OCI-LY7 (cell line): ENCODE measurements around the gene CHST2. TPM values are rescaled to one million over a fixed set of nuclear protein-coding genes. Genes with fewer than 3 reads are reported as not detected.

Experiments
- BruUV-seq: library from RNA; stranded (reverse); fragments of 400-500 nt; replicated peaks from 2 replicates; lab custom pipeline; 2021; lab: Mats Ljungman, UMichigan
- CTCF ChIA-PET: fragments of 300-600 bp; sonication (Branson Sonifier 250); formaldehyde crosslinking; loops from one replicate; lab custom pipeline; 2022; ENCODE audit warnings: antibody characterized with exemption; ENCODE audit not compliant: unreplicated experiment; lab: Charles Lee
- POLR2A ChIA-PET: fragments of 300-600 bp; sonication (Branson Sonifier 250); formaldehyde crosslinking; loops from one replicate; lab custom pipeline; 2022; ENCODE audit warnings: antibody characterized with exemption; lab: Charles Lee
- DNase-seq: peaks from one replicate; pipeline ENCODE4 v3.0.0-alpha.2; 2015; ENCODE audit warnings: low spot score
- H2AFZ ChIP-seq: fragments of 200-600 bp; sonication (generic), shearing (Covaris generic); 2 replicates; pipeline ENCODE4 v1.6.1; 2014; ENCODE audit warnings: mild to moderate bottlenecking, antibody characterized with exemption, low read length, moderate library complexity
- H3K27ac ChIP-seq: fragments of 200-600 bp; sonication (generic); 2 replicates; pipeline ENCODE4 v1.5.1; 2014; ENCODE audit warnings: mixed run types, low read depth, mild to moderate bottlenecking, moderate library complexity, low read length, inconsistent platforms; ENCODE audit not compliant: poor library complexity, severe bottlenecking
- H3K36me3 ChIP-seq: fragments of 200-600 bp; sonication (generic); 2 replicates; pipeline ENCODE4 v1.6.1; 2014; ENCODE audit warnings: mild to moderate bottlenecking, antibody characterized with exemption, low read length, moderate library complexity, mixed read lengths; ENCODE audit not compliant: insufficient read depth
- H3K4me1 ChIP-seq: fragments of 200-600 bp; sonication (generic); 2 replicates; pipeline ENCODE4 v1.5.1; 2014; ENCODE audit warnings: mild to moderate bottlenecking, low read length; ENCODE audit not compliant: insufficient read depth, poor library complexity, severe bottlenecking
- H3K4me2 ChIP-seq: fragments of 200-600 bp; sonication (generic); 2 replicates; pipeline ENCODE4 v1.6.1; 2014; ENCODE audit warnings: mild to moderate bottlenecking, low read length
- H3K4me3 ChIP-seq: fragments of 200-600 bp; sonication (generic); 2 replicates; pipeline ENCODE4 v1.5.1; 2014; ENCODE audit warnings: mild to moderate bottlenecking, low read depth, low read length; ENCODE audit not compliant: poor library complexity, severe bottlenecking
- H3K79me2 ChIP-seq: fragments of 200-600 bp; sonication (generic); 2 replicates; pipeline ENCODE4 v1.6.1; 2016; ENCODE audit warnings: low read depth, mild to moderate bottlenecking, low read length, moderate library complexity, mixed read lengths; ENCODE audit not compliant: insufficient read depth
- H3K9me2 ChIP-seq: fragments of 200-600 bp; sonication (generic); 2 replicates; pipeline ENCODE4 v1.6.1; 2016; ENCODE audit warnings: mild to moderate bottlenecking, low read length, mixed read lengths; ENCODE audit not compliant: insufficient read depth
- H3K9me3 ChIP-seq: fragments of 200-600 bp; sonication (generic); 2 replicates; pipeline ENCODE4 v1.6.1; 2014; ENCODE audit warnings: mild to moderate bottlenecking, mixed run types, low read length, mixed read lengths
- H4K20me1 ChIP-seq: fragments of 200-600 bp; sonication (generic); 2 replicates; pipeline ENCODE4 v1.6.1; 2014; ENCODE audit warnings: mild to moderate bottlenecking, antibody characterized with exemption, low read length, moderate library complexity, mixed read lengths; ENCODE audit not compliant: insufficient read depth
- EZH2phosphoT487 ChIP-seq: fragments of 200-600 bp; sonication (generic); IDR thresholded peaks from 2 replicates; pipeline ENCODE4 v1.6.1; 2018; ENCODE audit warnings: low read depth, borderline replicate concordance, mild to moderate bottlenecking, mixed run types, antibody characterized with exemption, low read length, moderate library complexity, mixed read lengths
- intact Hi-C: fragments of 100-400 bp; cut with micrococcal nuclease; formaldehyde crosslinking; loops from one replicate; pipeline ENCODE4 v1.10.0; 2022; ENCODE audit not compliant: unreplicated experiment
- total RNA-seq, 2 experiments: library from RNA; depleted of rRNA in 1 of 2; stranded (reverse); fragments of >200 nt in 1 of 2; shearing (Covaris generic) in 1 of 2; gene quantifications; 2 replicates each; pipeline ENCODE4 v1.2.3, GENCODE V29; 2014 to 2022
- TF ChIP-seq, protein P1 (sequence below): fragments of 200-600 bp; sonication (generic); conservative IDR thresholded peaks from 2 replicates; pipeline ENCODE4 v1.5.1; 2014; ENCODE audit warnings: mild to moderate bottlenecking, antibody characterized with exemption, low read length, moderate library complexity, mixed read lengths

CHST2 gene
- total RNA-seq, 2 experiments from 2014 or later = 1.2 TPM

DNA sequence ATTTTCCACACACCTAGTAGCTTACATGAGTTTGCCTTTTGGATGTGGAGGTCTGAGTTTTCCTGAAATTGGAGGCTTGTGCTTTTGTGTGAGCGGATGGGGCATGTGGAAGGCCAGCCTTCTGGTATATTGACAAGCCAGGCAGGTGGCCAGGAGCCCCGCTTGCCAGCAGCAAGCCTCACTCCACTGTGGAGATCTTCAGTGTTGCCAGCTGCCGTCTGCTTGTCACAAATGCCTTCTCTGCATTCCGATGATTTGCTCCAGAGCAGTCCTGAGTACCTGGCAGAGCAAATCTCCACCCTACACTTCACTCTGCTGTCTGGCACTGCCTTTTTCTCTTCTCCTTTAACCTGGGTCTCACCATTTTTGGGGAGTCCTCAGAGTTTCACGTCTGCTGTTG lies 29.1 kb upstream of the CHST2 start:
- no peak overlapping the region for H3K4me2 ChIP-seq
- no peak overlapping the region for H2AFZ ChIP-seq
- BruUV-seq = no TSS peak
- no peak overlapping the region for H3K27ac ChIP-seq
- no peaks in the 10 kb centered on the region for H4K20me1 ChIP-seq
- H3K36me3 ChIP-seq = no peaks in the 10 kb centered on the region
- no peaks in the 10 kb centered on the region for H3K9me3 ChIP-seq
- no peaks in the 10 kb centered on the region for H3K79me2 ChIP-seq
- CTCF ChIA-PET = no interaction called here
- no peak for TF ChIP-seq EZH2phosphoT487
- TF ChIP-seq, protein P1, sequence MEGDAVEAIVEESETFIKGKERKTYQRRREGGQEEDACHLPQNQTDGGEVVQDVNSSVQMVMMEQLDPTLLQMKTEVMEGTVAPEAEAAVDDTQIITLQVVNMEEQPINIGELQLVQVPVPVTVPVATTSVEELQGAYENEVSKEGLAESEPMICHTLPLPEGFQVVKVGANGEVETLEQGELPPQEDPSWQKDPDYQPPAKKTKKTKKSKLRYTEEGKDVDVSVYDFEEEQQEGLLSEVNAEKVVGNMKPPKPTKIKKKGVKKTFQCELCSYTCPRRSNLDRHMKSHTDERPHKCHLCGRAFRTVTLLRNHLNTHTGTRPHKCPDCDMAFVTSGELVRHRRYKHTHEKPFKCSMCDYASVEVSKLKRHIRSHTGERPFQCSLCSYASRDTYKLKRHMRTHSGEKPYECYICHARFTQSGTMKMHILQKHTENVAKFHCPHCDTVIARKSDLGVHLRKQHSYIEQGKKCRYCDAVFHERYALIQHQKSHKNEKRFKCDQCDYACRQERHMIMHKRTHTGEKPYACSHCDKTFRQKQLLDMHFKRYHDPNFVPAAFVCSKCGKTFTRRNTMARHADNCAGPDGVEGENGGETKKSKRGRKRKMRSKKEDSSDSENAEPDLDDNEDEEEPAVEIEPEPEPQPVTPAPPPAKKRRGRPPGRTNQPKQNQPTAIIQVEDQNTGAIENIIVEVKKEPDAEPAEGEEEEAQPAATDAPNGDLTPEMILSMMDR = no peak
- H3K4me3 ChIP-seq = no peak overlapping the region
- intact Hi-C loops = no loop called here
- DNase-seq = no peak
- POLR2A ChIA-PET = interaction anchor here (0.6 kb wide), 1 partner anchor 512 kb away, joined by 3 read pairs; the partner anchor contains the start of gene ATR
- H3K9me2 ChIP-seq = no peaks in the 10 kb centered on the region
- H3K4me1 ChIP-seq = no peaks in the 10 kb centered on the region

DNA sequence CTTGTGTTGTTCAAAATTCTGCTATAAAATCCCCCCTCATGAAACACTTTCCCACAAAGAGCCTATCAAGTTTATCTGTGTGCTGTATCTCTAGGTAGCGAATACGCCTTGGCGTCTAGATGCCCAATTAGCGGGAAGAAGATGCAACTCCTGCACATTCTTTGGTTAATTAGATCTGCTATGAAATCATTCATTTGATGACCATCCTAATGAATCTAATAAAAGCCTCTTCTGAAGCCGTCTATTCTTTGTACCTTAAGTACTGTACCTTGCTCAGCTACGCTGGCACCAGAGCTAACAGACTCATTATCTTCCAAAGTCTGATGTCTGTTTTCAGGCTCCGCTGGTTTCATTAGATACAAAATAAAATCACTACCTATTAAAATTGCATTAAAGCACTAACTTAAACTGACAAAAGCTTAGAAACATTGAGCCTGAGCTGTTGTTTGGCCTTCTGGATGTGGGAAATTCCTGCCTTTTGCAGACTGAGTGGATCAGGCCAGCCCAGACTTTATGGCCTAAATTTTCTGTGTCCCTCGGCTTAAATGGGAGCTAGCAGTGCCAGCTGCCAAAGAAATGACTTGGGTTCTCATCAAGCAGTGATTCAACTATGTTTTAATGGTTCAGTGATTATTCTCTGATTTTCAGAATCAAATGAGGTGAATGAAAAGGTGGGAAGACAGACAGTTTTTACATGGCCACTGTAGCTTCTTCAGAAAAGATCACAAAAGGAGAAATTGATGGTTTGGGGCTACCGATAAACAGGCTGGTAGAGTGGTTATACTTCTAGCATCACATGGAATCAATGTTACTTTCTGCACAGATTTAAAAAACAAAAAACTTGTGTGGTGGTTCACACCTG lies 28.4 kb upstream of the CHST2 start:
- no peaks in the 10 kb centered on the region for H3K9me3 ChIP-seq
- H4K20me1 ChIP-seq = no peaks in the 10 kb centered on the region
- intact Hi-C loops = no loop called here
- H3K9me2 ChIP-seq = no peaks in the 10 kb centered on the region
- CTCF ChIA-PET = no interaction called here
- H3K36me3 ChIP-seq = no peaks in the 10 kb centered on the region
- no peak for TF ChIP-seq EZH2phosphoT487
- TF ChIP-seq, protein P1 = no peak
- BruUV-seq = no TSS peak
- H3K27ac ChIP-seq = no peak overlapping the region
- H2AFZ ChIP-seq = no peak overlapping the region
- H3K4me1 ChIP-seq = no peaks in the 10 kb centered on the region
- DNase-seq = no peak
- no peak overlapping the region for H3K4me3 ChIP-seq
- no peaks in the 10 kb centered on the region for H3K79me2 ChIP-seq
- no peak overlapping the region for H3K4me2 ChIP-seq
- POLR2A ChIA-PET = interaction anchor here (0.6 to 1.0 kb wide), 2 partner anchors 10 to 513 kb away, joined by 3 read pairs; partner anchors contain the start of gene ATR

DNA sequence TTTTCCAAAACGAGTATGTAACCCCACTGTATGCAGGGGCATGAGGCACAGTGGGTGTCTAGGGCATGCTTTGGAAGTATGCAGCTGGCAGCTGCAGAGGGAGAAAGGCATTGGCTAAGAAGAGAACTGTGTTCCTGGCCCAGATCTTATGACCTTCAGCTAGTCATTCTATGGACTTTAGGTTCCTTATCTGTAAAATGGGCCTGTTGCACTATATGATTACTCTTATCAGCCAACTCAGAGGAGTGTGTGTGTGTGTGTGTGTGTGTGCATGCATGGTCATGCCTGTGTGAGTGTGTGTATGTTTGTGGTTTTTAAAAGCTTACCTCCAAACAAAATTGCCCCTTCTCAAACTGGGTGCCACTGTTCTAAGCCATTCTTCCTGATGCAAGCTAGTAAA lies 27.4 kb upstream of the CHST2 start:
- Histone ChIP-seq H3K79me2 (no peaks in the 10 kb centered on the region), H3K4me3 (no peak overlapping the region), H3K36me3 (no peaks in the 10 kb centered on the region), H2AFZ (no peak overlapping the region), H3K9me2 (no peaks in the 10 kb centered on the region), H3K27ac (no peak overlapping the region), H3K4me1 (no peaks in the 10 kb centered on the region), H3K4me2 (no peak overlapping the region), H3K9me3 (no peaks in the 10 kb centered on the region), H4K20me1 (no peaks in the 10 kb centered on the region)
- POLR2A ChIA-PET = interaction anchor here (1.0 to 1.3 kb wide), 2 partner anchors 9 to 72 kb away, joined by 3 to 6 read pairs; no protein-coding TSS in a partner anchor
- CTCF ChIA-PET = interaction anchor here (1.2 kb wide), 1 partner anchor 9 kb away, joined by 4 read pairs; no protein-coding TSS in a partner anchor
- no peak for TF ChIP-seq EZH2phosphoT487
- TF ChIP-seq, protein P1 = no peak
- DNase-seq = no peak
- no TSS peak for BruUV-seq
- intact Hi-C loops = no loop called here
